ENCODE data around the gene SEMA4B.
"Not testable (repeated sequence)": the region's sequence is repeated elsewhere in the genome, so short reads cannot be mapped to it uniquely, and the experiment has no call there.

SEMA4B gene

GRCh38 chr15:90227816-90228772 is 27.0 kb downstream of the SEMA4B start:
- DNase-seq: no peak

DNA sequence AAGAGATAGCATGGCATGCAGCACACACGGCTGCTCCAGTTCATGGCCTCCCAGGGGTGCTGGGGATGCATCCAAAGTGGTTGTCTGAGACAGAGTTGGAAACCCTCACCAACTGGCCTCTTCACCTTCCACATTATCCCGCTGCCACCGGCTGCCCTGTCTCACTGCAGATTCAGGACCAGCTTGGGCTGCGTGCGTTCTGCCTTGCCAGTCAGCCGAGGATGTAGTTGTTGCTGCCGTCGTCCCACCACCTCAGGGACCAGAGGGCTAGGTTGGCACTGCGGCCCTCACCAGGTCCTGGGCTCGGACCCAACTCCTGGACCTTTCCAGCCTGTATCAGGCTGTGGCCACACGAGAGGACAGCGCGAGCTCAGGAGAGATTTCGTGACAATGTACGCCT is 27.8 kb downstream of the SEMA4B start:
- DNase-seq: no peak

DNA sequence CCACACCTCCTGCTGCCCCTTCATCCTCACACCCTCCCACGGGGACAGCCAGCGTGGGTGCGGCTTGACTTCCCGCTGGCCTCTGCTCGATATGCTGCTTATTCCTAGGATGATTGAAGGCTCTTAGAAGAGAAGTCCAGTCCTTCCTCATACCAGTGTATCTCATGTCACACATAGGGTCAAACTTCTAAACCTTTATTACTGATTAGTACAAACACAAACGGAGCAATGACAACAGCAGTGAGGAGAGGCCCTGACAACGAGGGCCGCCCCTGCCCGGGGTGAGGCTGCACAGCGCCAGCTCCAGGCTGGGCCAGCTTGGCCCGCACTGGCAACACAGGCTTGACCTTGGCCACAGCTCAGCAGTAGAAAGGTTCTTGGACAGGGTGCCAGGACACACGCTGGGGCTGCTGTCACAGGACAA is 29.0 kb downstream of the SEMA4B start:
- no peak for DNase-seq

- DNase-seq: no peak
Observed at GRCh38 chr15:90230610-90231009, 29.5 kb downstream of the SEMA4B start.

DNA sequence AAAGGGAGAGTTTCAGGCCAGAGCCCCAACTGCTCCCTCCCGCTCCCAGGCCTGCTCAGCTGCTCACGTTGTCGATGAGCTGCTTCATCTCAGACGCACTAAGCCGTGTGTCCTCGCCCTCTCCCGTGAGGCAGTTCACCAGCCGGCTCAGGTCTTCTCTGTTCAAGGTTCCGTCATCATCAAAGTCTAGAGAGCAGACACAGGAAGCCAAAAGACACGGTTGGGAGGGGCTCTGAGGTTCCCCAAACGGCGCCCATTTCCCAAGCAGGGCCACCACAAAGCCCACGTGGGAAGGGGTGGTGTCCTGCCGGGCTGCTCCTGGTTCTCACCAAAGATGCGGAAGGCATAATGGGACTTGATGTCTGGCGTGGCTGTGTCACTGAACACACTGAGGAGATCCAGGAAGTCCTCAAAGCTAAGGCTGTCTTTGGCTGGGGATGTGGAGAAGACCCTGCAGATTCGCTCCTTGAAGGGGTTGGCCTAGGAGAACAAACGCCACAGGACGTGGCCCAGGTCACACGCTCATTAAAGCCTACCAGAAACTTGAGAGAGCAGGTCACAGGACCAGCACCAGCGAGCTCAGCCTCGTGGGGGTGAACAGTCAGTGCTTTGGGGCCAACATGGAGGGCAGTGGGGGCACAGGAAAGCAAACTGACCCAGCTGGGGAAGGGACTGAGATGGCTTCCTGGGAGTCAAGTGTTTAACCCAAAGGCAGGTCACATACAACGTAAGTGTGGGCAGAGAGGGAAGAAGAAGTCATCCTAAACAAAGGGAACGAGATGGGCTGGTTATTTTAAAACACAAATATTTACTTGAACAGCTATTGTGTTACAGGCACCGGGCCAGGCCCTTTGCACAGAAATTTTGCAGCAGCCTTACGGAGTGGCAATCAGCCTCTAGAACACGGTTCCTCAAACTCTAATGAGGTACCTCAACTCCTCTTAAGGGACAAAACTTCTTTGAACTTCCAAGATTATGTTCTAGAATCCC is 30.2 kb downstream of the SEMA4B start:
- DNase-seq: peak in 1 of 2 experiments; percentile 27

- no peak for DNase-seq
Observed at GRCh38 chr15:90232196-90232595, 31.1 kb downstream of the SEMA4B start.

- DNase-seq: peak; percentile 34 to 60
Observed at GRCh38 chr15:90232941-90233386, 31.8 kb downstream of the SEMA4B start.

DNA sequence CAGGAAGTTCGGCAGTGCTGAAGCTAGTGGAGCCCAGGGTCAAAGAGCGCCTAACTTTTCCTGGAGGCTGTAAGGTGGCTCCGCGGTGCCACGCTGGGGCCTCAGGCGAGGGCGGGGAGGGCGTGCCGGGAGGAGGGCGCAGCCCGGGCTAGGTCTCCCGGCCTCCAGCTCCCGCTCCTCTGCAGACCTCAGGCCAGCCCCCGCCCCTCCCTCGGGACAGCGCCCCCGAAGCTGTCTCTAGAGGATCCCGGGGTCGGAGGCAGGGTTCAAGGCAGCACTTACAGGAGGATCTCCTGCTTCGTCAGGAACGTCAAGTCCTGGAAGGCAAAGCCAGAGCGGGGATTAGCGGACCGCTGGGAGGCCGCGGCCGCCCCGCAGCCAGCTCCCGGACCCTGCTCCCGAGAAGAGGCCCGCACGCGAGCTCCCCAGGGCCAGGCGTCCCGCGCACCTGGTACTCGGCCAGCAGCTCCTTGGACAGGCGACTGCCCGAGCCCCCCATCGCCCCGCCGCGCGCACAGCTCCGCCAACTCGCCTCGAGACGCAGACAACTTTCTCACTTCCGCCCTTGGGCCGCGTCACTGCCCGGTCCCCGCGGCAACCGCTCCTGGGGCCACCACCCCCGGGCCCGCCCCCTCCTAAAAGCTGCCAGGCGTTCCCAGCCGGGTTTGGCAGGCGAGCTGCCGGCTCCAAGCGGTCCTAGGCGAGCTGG is 32.4 kb downstream of the SEMA4B start, which contains the start of gene CIB1:
CIB1 (minus strand) TSS at position 555 of the 709 bp plus-strand sequence; CDS start at position 499, 56 bp downstream.
- DNase-seq: peak; percentile 91

DNA sequence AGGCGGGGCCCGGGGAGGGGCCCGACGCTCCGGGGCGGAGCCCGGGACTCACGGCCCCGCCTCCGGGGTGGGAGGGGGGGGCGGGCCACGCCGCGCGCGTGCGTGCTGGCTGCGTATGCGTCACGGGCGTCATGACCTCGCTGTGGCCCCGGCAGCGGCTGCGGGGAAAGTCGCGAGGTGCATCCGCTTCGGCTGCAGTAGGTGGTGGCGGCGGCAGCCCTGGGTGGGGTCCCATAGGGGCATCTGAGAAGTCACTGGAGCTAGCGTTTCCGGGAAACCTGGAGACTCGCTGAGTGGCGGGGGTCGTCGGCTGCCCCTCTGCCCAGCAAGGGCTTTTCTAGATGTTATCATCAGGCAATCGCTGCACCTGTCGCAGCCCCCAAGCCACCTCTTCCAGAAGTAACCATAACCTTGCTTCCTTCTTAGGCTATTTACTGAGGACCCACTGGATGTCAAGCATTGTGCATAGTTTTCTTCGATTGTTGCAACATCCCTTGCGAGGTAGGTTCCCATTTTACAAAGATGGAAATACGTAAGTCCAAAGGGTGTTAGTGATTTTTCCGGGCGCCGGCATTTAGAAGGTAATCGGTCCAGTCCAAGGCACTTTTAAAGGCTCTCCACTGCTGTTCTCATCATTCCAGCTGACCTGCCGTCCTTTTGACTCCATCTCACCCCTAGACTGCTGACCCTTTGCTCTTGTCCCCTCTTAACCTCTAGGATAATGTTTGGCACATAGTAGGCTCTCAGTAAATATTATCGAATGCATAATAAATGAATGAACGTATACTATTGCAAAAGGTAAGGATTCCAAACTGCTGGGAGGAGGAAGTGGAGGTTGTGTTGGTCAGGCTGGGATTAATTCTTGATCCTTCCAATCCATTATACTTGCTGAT is 33.2 kb downstream of the SEMA4B start, which contains the start of gene GDPGP1:
GDPGP1 (plus strand) TSS at position 114 of the 893 bp plus-strand sequence. CDS start 6,700 bp downstream, outside the sequence.
- DNase-seq: peak in 1 of 2 experiments; percentile 57

DNA sequence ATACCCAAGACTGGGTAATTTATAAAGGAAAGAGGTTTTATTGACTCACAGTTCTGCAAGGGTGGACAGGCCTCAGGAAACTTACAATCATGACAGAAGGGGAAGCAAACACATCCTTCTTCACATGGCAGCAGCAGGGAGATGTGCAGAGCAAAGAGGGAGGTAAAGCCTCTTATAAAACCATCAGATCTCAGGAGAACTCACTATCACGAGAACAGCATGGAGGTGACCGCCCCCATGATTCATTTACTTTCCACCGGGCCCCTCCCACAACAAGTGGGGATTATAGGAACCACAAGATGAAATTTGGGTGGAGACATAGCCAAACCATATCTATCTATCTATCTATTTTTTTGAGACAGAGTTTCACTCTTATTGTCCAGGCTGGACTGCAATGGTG is 38.2 kb downstream of the SEMA4B start:
- DNase-seq: no peak

DNA sequence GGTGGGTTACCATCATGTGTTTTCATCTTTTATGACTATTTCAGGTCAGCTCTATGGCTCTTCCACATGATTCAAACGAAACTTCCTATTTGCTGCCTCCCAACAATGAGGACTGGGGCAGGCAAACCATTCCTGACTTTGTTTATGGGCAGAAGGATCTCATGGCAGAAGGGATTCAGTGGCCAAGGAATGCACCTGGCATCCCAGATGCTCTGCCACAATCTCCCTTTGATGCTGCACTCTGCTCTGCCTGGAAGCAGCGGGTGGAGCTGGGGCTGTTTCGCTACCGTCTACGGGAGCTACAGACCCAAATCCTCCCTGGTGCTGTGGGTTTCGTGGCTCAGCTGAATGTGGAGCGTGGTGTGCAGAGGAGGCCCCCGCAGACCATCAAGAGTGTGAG is 39.7 kb downstream of the SEMA4B start:
- no peak for DNase-seq

DNA sequence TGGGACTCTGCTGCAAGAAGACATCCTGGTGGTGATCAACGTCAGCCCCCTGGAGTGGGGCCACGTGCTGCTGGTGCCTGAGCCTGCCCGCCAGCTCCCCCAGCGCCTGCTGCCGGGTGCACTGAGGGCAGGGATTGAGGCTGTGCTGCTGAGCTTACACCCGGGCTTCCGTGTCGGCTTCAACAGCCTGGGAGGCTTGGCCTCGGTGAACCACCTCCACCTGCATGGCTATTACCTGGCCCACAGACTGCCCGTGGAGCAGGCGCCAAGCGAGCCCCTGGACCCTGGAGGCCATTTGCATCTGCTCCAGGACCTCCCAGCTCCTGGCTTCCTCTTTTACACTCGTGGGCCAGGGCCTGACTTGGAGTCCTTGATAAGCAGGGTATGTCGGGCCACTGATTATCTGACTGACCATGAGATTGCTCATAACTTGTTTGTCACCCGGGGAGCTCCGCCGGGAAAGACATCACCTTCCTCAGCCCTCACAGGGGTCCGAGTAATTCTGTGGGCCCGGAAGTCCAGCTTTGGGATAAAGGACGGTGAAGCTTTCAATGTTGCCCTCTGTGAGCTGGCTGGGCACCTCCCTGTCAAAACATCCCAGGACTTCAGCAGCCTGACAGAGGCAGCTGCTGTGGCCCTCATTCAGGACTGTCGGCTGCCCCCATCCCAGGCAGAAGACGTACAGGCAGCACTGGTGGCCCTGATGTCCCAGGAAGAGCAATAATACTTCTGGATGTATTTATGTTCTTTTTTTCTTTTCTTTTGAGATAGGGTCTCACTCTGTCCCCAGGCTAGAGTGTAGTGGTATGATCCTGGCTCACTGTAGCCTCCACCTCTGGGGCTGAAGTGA is 40.4 kb downstream of the SEMA4B start:
- DNase-seq: no peak

GRCh38 chr15:90243943-90244639 is 43.0 kb downstream of the SEMA4B start:
- DNase-seq: no peak

- DNase-seq: no peak
Observed at GRCh38 chr15:90248789-90249202, 47.7 kb downstream of the SEMA4B start.

DNA sequence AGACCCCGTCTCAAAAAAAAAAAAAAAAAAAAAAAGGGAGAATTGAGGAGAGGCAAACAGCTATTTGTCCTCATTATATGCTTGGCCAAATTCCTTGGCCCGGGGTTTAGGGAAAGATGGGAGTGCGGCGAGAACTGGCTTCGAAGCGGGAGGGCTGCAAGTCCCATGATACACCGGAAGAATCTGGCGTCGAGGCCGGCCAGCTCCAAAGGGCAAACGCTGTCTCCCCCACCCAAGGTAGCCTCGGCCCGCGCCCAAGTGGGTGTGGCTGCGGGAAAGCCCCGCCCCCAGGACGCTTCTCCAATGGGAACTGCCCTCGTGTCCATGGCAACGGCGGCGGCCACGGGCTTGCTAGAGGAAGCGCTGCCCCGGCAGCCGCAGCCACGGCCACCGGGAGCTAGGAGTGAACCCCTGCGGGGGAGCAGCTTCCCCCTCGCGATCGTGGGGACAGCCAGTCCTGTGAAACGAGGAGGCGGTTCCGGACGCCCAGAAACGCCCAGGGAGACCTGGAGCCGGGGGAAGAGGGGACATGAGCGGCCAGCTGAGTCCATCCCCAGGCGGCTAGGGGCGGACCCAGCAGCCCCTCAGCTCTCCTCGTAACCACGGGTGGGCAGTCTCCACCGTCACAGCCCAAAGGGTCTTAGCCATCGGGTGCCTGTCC is 48.2 kb downstream of the SEMA4B start, which contains the start of gene TTLL13:
TTLL13 (plus strand) TSS at position 354 of the 661 bp plus-strand sequence. CDS start 1,075 bp downstream, outside the sequence.
- DNase-seq: peak; percentile 47 to 57

GRCh38 chr15:90257776-90258175 is 56.6 kb downstream of the SEMA4B start:
- DNase-seq: no peak

GRCh38 chr15:90259524-90259923 is 58.4 kb downstream of the SEMA4B start:
- no peak for DNase-seq

DNA sequence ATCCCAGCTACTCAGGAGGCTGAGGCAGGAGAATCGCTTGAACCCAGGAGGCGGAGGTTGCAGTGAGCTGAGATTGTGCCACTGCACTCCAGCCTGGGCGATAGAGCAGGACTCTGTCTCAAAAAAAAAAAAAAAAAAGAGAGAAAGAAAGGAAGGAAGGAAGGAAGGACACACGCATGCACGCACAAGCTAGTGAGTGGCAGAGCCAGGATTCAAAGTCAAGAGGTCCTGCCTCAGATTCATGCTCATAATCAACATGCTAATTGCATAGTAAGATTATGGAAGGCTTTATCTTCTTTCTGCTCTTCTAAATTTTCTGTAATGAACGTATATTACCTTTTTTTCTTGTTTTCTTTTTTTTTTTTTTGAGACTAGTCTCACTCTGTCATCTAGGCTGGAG is 59.6 kb downstream of the SEMA4B start:
- not testable (repeated sequence) for DNase-seq

DNA sequence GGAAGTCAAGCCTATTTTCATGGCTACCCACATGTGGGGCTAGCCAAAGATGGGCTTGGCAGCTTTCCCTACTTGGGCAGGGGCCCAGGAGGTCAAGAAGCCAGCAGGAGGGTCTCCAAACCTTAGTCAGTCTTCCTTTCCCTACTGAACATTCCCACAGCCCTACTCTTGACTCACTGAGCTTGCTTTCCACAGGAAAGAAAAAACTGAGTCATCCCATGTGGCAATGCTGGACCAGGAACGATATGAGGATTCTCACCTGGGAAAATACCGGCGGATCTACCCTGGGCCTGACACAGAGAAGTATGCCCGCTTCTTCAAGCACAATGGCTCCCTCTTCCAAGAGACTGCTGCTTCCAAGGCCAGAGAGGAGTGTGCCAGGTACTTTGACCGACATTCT is 60.7 kb downstream of the SEMA4B start:
- no peak for DNase-seq
